ENCODE data around the gene PIK3AP1. TPM values are rescaled to one million over a fixed set of nuclear protein-coding genes. Genes with fewer than 3 reads are reported as not detected.

PIK3AP1 gene
- total and polyA plus RNA-seq, 4 donors: 27.3 to 137 (median 50.9) TPM

DNA sequence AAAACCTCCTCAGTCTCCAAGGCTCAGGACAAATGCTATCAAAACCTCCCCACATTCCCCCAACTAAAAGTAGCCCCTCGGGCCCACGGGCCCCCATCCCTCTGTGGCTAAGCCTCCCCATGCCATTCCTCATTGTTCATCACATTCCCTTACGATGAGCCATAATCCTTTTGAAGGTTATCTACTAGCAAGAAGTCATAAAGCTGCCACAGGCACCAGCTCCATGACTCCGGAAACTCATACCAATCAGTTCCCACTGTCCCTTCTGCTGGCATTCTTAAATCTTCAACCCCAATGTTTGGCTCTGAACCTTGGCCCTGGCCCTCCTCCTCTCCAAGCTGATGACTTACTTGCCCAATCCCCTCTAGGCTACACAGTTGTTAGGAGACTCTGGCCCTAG is 114.1 kb downstream of the PIK3AP1 start (continued):
- TF ChIP-seq, protein P1, sequence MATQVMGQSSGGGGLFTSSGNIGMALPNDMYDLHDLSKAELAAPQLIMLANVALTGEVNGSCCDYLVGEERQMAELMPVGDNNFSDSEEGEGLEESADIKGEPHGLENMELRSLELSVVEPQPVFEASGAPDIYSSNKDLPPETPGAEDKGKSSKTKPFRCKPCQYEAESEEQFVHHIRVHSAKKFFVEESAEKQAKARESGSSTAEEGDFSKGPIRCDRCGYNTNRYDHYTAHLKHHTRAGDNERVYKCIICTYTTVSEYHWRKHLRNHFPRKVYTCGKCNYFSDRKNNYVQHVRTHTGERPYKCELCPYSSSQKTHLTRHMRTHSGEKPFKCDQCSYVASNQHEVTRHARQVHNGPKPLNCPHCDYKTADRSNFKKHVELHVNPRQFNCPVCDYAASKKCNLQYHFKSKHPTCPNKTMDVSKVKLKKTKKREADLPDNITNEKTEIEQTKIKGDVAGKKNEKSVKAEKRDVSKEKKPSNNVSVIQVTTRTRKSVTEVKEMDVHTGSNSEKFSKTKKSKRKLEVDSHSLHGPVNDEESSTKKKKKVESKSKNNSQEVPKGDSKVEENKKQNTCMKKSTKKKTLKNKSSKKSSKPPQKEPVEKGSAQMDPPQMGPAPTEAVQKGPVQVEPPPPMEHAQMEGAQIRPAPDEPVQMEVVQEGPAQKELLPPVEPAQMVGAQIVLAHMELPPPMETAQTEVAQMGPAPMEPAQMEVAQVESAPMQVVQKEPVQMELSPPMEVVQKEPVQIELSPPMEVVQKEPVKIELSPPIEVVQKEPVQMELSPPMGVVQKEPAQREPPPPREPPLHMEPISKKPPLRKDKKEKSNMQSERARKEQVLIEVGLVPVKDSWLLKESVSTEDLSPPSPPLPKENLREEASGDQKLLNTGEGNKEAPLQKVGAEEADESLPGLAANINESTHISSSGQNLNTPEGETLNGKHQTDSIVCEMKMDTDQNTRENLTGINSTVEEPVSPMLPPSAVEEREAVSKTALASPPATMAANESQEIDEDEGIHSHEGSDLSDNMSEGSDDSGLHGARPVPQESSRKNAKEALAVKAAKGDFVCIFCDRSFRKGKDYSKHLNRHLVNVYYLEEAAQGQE (IDR thresholded peaks at IDR 0.05): no peak
- no peak for TF ChIP-seq RXRA (IDR thresholded peaks at IDR 0.05)
- TF ChIP-seq YY1 (IDR thresholded peaks at IDR 0.05): no peak
- TF ChIP-seq HNF4G (IDR thresholded peaks at IDR 0.05): no peak
- TF ChIP-seq GABPA (IDR thresholded peaks at IDR 0.05 in 1 of 2, conservative IDR thresholded peaks at IDR 0.05 in 1 of 2): no peak
- TF ChIP-seq NR2F2 (IDR thresholded peaks at IDR 0.05): no peak
- TF ChIP-seq, protein P2, sequence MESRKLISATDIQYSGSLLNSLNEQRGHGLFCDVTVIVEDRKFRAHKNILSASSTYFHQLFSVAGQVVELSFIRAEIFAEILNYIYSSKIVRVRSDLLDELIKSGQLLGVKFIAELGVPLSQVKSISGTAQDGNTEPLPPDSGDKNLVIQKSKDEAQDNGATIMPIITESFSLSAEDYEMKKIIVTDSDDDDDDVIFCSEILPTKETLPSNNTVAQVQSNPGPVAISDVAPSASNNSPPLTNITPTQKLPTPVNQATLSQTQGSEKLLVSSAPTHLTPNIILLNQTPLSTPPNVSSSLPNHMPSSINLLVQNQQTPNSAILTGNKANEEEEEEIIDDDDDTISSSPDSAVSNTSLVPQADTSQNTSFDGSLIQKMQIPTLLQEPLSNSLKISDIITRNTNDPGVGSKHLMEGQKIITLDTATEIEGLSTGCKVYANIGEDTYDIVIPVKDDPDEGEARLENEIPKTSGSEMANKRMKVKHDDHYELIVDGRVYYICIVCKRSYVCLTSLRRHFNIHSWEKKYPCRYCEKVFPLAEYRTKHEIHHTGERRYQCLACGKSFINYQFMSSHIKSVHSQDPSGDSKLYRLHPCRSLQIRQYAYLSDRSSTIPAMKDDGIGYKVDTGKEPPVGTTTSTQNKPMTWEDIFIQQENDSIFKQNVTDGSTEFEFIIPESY (IDR thresholded peaks at IDR 0.05): no peak

DNA sequence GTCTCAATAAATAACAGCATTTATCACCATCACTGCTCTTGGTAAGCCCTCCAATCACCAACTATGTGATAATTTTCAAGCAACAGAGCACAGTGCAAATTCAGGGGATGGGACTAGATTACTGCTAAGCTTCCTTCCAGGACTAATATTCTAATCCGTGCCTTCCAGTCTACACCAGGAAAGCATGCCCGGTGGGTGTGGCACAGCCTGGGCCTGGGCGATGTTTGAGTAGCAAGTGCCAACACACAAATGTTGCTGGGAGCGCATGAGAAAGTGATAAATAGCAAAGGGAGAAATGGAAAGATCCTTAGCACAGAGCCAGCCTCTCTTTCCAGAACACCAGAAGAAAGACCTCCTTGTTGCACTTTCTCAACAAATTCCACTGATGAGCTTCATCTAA is 120.0 kb downstream of the PIK3AP1 start:
- Histone ChIP-seq H3K27me3 (ENCODE audit: control insufficient read depth in 4 of 4, insufficient read depth in 4 of 4, low read length in 3 of 4) (no peaks in the 10 kb centered on the region), H3K4me3 (ENCODE audit: low read depth in 1 of 3, low read length in 3 of 3) (no peak overlapping the region), H3K9ac (ENCODE audit: low read depth in 1 of 2, low read length in 2 of 2) (no peak overlapping the region), H3K36me3 (ENCODE audit: control insufficient read depth in 4 of 4, insufficient read depth in 3 of 4, low read depth in 1 of 4, low read length in 3 of 4) (peaks cover 15 to 70% (median 53%) of the 10 kb centered on the region in 4 donors), H3K4me1 (ENCODE audit: control insufficient read depth in 4 of 4, insufficient read depth in 4 of 4, low read length in 3 of 4) (no peaks in the 10 kb centered on the region), H3K27ac (ENCODE audit: low read depth in 1 of 2, low read length in 2 of 2) (no peak overlapping the region), H3K9me3 (ENCODE audit: control insufficient read depth in 4 of 4, low read length in 3 of 4) (no peaks in the 10 kb centered on the region)
- 90% methylated on average over 4 of the region's 4 CpGs for WGBS
- TF ChIP-seq GABPA (IDR thresholded peaks at IDR 0.05 in 1 of 2, conservative IDR thresholded peaks at IDR 0.05 in 1 of 2) (no peak), EGR1 (IDR thresholded peaks at IDR 0.05; ENCODE audit: low read depth in 2 of 2) (no peak), FOXA2 (IDR thresholded peaks at IDR 0.05) (no peak), NR2F2 (IDR thresholded peaks at IDR 0.05) (no peak), FOXA1 (IDR thresholded peaks at IDR 0.05) (no peak)
- TF ChIP-seq, protein P2 (IDR thresholded peaks at IDR 0.05): no peak
- DNase-seq (ENCODE audit: low spot score): no peak

DNA sequence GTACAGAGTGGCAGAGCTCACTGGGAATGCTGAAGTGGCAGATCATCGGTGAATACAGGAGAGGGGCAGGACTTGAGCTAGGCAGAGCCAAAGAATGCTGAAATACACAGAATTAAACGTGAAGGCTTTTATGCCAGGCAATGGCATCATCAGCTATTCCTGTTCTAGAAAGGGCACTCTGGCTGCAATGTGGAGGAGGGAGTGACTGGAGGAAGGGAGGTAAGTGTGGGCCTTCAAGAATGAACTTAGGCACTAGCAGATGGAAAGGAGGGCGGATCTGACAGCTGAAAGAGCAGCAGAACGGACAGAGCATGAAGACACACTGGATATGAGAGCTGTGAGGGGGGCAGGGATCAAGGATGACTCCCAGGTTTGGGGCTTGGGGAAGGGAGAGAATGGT is 121.5 kb downstream of the PIK3AP1 start:
- Histone ChIP-seq H3K27ac (ENCODE audit: low read depth in 1 of 2, low read length in 2 of 2) (no peak overlapping the region), H3K4me3 (ENCODE audit: low read depth in 1 of 3, low read length in 3 of 3) (no peak overlapping the region), H3K9ac (ENCODE audit: low read depth in 1 of 2, low read length in 2 of 2) (no peak overlapping the region), H3K36me3 (ENCODE audit: control insufficient read depth in 4 of 4, insufficient read depth in 3 of 4, low read depth in 1 of 4, low read length in 3 of 4) (peaks cover 16 to 80% (median 64%) of the 10 kb centered on the region in 4 donors), H3K4me1 (ENCODE audit: control insufficient read depth in 4 of 4, insufficient read depth in 4 of 4, low read length in 3 of 4) (no peaks in the 10 kb centered on the region), H3K27me3 (ENCODE audit: control insufficient read depth in 4 of 4, insufficient read depth in 4 of 4, low read length in 3 of 4) (no peaks in the 10 kb centered on the region), H3K9me3 (ENCODE audit: control insufficient read depth in 4 of 4, low read length in 3 of 4) (no peaks in the 10 kb centered on the region)
- TF ChIP-seq RAD21 (IDR thresholded peaks at IDR 0.05) (no peak), NR2F2 (IDR thresholded peaks at IDR 0.05) (no peak), FOXA2 (IDR thresholded peaks at IDR 0.05) (no peak), TAF1 (conservative IDR thresholded peaks at IDR 0.05) (no peak), GABPA (IDR thresholded peaks at IDR 0.05 in 1 of 2, conservative IDR thresholded peaks at IDR 0.05 in 1 of 2) (no peak), FOXA1 (IDR thresholded peaks at IDR 0.05) (no peak), EGR1 (IDR thresholded peaks at IDR 0.05; ENCODE audit: low read depth in 2 of 2) (no peak), HNF4G (IDR thresholded peaks at IDR 0.05) (no peak), YY1 (IDR thresholded peaks at IDR 0.05) (no peak)
- TF ChIP-seq, protein P3, sequence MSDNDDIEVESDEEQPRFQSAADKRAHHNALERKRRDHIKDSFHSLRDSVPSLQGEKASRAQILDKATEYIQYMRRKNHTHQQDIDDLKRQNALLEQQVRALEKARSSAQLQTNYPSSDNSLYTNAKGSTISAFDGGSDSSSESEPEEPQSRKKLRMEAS (IDR thresholded peaks at IDR 0.05): no peak
- TF ChIP-seq, protein P4, sequence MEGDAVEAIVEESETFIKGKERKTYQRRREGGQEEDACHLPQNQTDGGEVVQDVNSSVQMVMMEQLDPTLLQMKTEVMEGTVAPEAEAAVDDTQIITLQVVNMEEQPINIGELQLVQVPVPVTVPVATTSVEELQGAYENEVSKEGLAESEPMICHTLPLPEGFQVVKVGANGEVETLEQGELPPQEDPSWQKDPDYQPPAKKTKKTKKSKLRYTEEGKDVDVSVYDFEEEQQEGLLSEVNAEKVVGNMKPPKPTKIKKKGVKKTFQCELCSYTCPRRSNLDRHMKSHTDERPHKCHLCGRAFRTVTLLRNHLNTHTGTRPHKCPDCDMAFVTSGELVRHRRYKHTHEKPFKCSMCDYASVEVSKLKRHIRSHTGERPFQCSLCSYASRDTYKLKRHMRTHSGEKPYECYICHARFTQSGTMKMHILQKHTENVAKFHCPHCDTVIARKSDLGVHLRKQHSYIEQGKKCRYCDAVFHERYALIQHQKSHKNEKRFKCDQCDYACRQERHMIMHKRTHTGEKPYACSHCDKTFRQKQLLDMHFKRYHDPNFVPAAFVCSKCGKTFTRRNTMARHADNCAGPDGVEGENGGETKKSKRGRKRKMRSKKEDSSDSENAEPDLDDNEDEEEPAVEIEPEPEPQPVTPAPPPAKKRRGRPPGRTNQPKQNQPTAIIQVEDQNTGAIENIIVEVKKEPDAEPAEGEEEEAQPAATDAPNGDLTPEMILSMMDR (IDR thresholded peaks at IDR 0.05; ENCODE audit: low read depth, low read length, missing input control): no peak
- TF ChIP-seq, protein P5, sequence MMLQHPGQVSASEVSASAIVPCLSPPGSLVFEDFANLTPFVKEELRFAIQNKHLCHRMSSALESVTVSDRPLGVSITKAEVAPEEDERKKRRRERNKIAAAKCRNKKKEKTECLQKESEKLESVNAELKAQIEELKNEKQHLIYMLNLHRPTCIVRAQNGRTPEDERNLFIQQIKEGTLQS (IDR thresholded peaks at IDR 0.05): no peak
- TF ChIP-seq, protein P1 (IDR thresholded peaks at IDR 0.05): no peak
- 80% methylated on average over 4 of the region's 4 CpGs for WGBS
- DNase-seq (ENCODE audit: low spot score): no peak
